DOHH2 (cell line): Measurements from ENCODE around the gene GPR3.

Experiments used
- EZH2phosphoT487 ChIP-seq: fragments of 200-600 bp; sonication (generic); IDR thresholded peaks from 2 replicates; pipeline ENCODE4 v1.6.1; 2017; ENCODE audit warnings: borderline replicate concordance, mild to moderate bottlenecking, antibody characterized with exemption, low read length, moderate library complexity, mixed read lengths
- TF ChIP-seq, protein P1 (sequence below): fragments of 200-600 bp; sonication (generic); IDR thresholded peaks from one replicate; pipeline ENCODE4 v1.5.1; 2014; ENCODE audit warnings: antibody characterized with exemption, mild to moderate bottlenecking, low read depth, low read length; ENCODE audit not compliant: poor library complexity, severe bottlenecking

DNA sequence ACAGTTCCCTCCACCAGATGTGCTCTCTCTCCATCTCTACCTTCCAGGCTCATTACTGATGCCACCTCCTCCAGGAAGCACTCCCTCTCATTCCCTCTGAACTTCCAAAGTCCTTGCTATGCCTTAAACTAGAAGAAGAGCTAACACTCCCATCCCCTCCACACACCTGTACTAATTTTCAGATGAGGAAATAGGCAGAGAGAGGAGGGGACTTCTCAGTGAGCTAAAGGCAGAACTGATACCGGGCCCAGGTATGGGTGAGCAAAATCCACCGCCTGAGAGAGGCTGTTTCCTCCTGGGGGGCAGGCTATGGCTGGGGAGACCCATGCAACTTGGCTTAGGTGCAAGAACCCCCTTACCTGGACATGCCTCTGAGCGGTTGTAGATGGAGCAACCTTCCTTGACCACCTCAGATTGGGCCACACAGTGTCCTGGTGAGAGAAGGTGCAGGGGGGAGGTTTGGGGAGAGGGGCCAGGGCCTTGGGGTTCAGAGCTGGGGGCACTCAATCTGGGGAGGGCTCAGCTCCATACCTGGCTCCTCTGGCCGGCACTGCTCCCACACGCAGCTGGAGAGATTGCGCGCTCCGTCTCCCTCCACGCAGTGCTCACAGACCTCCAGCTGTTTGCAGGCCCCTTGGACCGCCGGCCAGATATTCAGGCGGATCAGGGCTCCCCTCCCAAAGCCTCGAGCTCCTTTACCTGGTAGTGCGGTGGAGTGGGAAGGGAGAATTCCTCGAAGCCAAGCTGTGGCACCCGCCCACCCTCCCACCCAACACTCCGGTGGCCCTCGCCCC, 10.3 kb upstream of the GPR3 start:
- TF ChIP-seq, protein P1, sequence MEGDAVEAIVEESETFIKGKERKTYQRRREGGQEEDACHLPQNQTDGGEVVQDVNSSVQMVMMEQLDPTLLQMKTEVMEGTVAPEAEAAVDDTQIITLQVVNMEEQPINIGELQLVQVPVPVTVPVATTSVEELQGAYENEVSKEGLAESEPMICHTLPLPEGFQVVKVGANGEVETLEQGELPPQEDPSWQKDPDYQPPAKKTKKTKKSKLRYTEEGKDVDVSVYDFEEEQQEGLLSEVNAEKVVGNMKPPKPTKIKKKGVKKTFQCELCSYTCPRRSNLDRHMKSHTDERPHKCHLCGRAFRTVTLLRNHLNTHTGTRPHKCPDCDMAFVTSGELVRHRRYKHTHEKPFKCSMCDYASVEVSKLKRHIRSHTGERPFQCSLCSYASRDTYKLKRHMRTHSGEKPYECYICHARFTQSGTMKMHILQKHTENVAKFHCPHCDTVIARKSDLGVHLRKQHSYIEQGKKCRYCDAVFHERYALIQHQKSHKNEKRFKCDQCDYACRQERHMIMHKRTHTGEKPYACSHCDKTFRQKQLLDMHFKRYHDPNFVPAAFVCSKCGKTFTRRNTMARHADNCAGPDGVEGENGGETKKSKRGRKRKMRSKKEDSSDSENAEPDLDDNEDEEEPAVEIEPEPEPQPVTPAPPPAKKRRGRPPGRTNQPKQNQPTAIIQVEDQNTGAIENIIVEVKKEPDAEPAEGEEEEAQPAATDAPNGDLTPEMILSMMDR, result no peak
- TF ChIP-seq EZH2phosphoT487, result no peak
